GM19468 (cell line): Measurements from ENCODE around the gene SCCPDH.

Experiments used
- ATAC-seq: cut with Tn5 transposase; IDR thresholded peaks from one replicate; pipeline ENCODE4 v1.9.1; 2021; ENCODE audit warnings: mild to moderate bottlenecking, moderate library complexity, moderate number of reproducible peaks; ENCODE audit not compliant: unreplicated experiment; ENCODE audit errors: extremely low read depth

The SCCPDH gene

GRCh38 chr1:246781212-246781611, 57.0 kb downstream of the SCCPDH start:
- ATAC-seq = no peak

GRCh38 chr1:246782120-246782900, 58.1 kb downstream of the SCCPDH start:
- ATAC-seq = no peak

- ATAC-seq = no peak
These were observed 60.6 kb downstream of the SCCPDH start for GRCh38 chr1:246784621-246785493.

- ATAC-seq = no peak
These were observed 61.4 kb downstream of the SCCPDH start for GRCh38 chr1:246785494-246786111.

- no peak for ATAC-seq
These were observed 62.5 kb downstream of the SCCPDH start for GRCh38 chr1:246786606-246787238.

GRCh38 chr1:246787781-246788513, 63.7 kb downstream of the SCCPDH start:
- no peak for ATAC-seq

GRCh38 chr1:246788895-246789338, 64.7 kb downstream of the SCCPDH start:
- ATAC-seq = no peak

- no peak for ATAC-seq
These were observed 65.5 kb downstream of the SCCPDH start for GRCh38 chr1:246789454-246790339.

- ATAC-seq = no peak
These were observed 66.2 kb downstream of the SCCPDH start for GRCh38 chr1:246790364-246790763.

GRCh38 chr1:246790833-246791232, 66.6 kb downstream of the SCCPDH start:
- ATAC-seq = no peak

- no peak for ATAC-seq
These were observed 67.2 kb downstream of the SCCPDH start for GRCh38 chr1:246791303-246791918.

GRCh38 chr1:246792603-246793002, 68.4 kb downstream of the SCCPDH start:
- ATAC-seq = no peak

GRCh38 chr1:246793356-246793896, 69.2 kb downstream of the SCCPDH start:
- ATAC-seq = no peak

GRCh38 chr1:246794048-246794827, 70.0 kb downstream of the SCCPDH start:
- ATAC-seq = no peak

- ATAC-seq = no peak
These were observed 70.8 kb downstream of the SCCPDH start for GRCh38 chr1:246794828-246795671.

- ATAC-seq = no peak
These were observed 71.9 kb downstream of the SCCPDH start for GRCh38 chr1:246795906-246796694.
